HG02678 (cell line): ENCODE measurements around the gene ZACN.
"Not testable (repeated sequence)": the region's sequence is repeated elsewhere in the genome, so short reads cannot be mapped to it uniquely, and the experiment has no call there.

Experiments
- ATAC-seq: cut with Tn5 transposase; IDR thresholded peaks from one replicate; pipeline ENCODE4 v1.9.1; 2021; ENCODE audit warnings: mild to moderate bottlenecking, moderate library complexity; ENCODE audit not compliant: unreplicated experiment

Gene ZACN

GRCh38 chr17:76078860-76079534 lies at the start of gene ZACN:
TSS of gene ZACN (plus strand) at chr17:76079182. CDS start at chr17:76079265, 83 bp downstream.
- ATAC-seq = no peak

- ATAC-seq = no peak
Measured at GRCh38 chr17:76032073-76032779, 46.8 kb upstream of the ZACN start.

GRCh38 chr17:76032780-76033108 lies 46.2 kb upstream of the ZACN start:
- ATAC-seq = no peak

- ATAC-seq = no peak
Measured at GRCh38 chr17:76033139-76033538, 45.8 kb upstream of the ZACN start.

GRCh38 chr17:76034428-76035350 lies 44.3 kb upstream of the ZACN start:
- no peak for ATAC-seq

GRCh38 chr17:76036497-76037261 lies 42.3 kb upstream of the ZACN start:
- ATAC-seq = no peak

- ATAC-seq = no peak
Measured at GRCh38 chr17:76038050-76038449, 40.9 kb upstream of the ZACN start.

- ATAC-seq = no peak
Measured at GRCh38 chr17:76039121-76039520, 39.9 kb upstream of the ZACN start.

GRCh38 chr17:76040376-76040775 lies 38.6 kb upstream of the ZACN start:
- ATAC-seq = no peak

GRCh38 chr17:76042868-76043267 lies 36.1 kb upstream of the ZACN start:
- not testable (repeated sequence) for ATAC-seq

GRCh38 chr17:76044475-76045007 lies 34.4 kb upstream of the ZACN start:
- not testable (repeated sequence) for ATAC-seq

- no peak for ATAC-seq
Measured at GRCh38 chr17:76046064-76046463, 32.9 kb upstream of the ZACN start.

GRCh38 chr17:76048025-76048605 lies 30.9 kb upstream of the ZACN start:
- ATAC-seq = no peak

GRCh38 chr17:76048711-76049110 lies 30.3 kb upstream of the ZACN start:
- no peak for ATAC-seq

GRCh38 chr17:76049239-76049638 lies 29.7 kb upstream of the ZACN start:
- no peak for ATAC-seq

- no peak for ATAC-seq
Measured at GRCh38 chr17:76049836-76050537, 29.0 kb upstream of the ZACN start.

GRCh38 chr17:76050538-76051467 lies 28.2 kb upstream of the ZACN start:
- no peak for ATAC-seq

- ATAC-seq = no peak
Measured at GRCh38 chr17:76051561-76051960, 27.4 kb upstream of the ZACN start.
